ENCODE measurements around the gene TBXAS1.

Gene TBXAS1

DNA sequence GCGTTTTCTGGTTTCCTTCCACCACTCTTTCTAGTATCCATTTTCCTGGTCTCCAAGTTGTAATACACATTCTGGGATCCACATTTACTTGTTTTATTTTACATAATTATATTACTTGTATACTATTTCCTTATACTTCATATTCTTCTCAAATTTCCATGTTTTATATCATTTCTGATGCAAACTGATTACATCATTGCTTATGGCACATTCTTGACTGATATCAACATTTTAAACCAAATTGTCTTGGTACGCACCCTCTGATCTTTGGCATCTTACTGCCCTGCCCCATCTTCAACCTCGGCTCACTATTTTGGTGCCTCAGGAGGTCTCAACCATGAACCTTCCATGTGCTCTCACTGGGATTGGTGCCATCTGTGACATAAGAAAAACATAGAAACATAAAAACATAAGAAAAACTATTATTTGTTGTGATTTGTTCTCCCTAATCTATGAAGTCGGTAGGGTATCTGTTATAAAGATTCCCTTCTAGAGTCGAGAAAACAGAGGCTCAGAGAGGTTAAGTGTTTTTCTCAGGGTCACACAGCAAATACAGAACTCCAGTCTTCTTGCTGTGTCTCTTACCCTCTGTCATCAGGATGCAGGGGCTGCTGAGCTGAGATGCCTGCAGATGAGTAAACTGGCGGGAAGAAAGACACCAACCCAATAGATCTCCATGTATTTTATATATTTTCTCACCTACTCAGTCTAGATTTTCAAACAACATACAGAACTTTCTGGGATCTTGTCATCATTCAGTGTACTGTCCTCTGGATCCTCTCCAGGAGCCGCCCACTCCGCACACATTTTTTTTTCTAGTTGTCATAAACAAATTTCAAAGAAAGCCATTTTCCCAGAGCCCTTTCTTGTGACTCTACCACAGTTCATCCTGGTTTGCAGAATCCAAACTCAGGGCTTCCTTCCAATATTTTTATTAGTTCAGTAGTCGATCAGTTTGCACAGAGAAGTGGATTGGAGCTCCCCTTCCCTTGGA, 154.2 kb downstream of the TBXAS1 start:
- Histone ChIP-seq H3K27ac (ENCODE audit: low read depth, low read length, severe bottlenecking) (no peak overlapping the region), H3K4me3 (ENCODE audit: extremely low read depth, insufficient read depth, low read length, poor library complexity, severe bottlenecking) (no peak overlapping the region), H3K9me3 (ENCODE audit: control insufficient read depth, low read length) (no peaks in the 10 kb centered on the region), H3K4me1 (ENCODE audit: control insufficient read depth, insufficient read depth, low read length, poor library complexity, severe bottlenecking) (no peaks in the 10 kb centered on the region), H3K36me3 (ENCODE audit: control insufficient read depth, insufficient read depth, low read length) (no peaks in the 10 kb centered on the region)
- 95 to 100% methylated on average over 5 to 7 of the region's 9 CpGs for WGBS, 2 experiments (ENCODE audit: insufficient coverage in 2 of 2)

DNA sequence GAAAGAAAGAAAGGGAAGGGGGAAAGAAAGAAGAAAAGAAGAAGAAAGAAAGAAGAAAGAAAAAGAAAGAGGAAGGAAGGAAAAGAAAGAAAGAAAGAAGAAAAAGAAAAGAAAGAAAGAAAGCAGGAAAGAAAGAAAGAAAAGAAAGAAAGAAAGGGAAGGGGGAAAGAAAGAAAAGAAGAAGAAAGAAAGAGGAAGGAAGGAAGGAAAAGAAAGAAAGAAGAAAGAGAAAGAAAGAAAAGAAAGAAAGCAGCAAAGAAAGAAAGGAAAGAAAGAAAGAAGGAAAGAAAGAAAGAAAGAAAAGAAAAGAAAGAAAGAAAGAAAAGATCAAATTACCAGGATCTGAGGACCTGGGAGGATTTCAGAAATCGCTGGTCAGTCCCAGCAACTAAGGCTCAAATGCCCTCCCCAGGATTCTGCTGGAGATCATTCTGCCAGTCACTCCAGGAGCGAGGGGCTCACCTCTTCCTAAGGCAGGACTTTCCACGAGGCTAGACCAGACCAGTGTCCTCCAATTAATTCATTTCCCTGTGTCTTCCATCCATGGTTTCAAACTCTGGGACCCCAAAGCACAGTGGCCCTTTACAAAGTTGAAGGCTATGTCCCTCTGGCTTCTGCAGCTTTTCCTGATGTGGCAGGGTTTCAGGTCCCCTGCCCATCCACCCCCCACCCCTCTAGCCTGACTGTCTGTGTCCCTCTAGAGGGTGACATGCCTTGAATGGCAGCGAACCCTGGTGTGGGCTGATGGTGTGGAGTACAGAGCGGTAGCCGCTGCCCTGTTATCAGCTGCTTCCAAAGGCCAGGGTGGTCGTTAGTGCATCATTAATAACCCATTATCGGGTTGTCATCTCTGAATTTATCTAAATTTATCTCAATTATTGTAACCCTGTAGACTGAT, 155.8 kb downstream of the TBXAS1 start:
- 59 to 68% methylated on average over 3 of the region's 8 CpGs for WGBS, 2 experiments (ENCODE audit: insufficient coverage in 2 of 2)
- H3K27ac ChIP-seq (ENCODE audit: low read depth, low read length, severe bottlenecking), result no peak overlapping the region
- H3K4me3 ChIP-seq (ENCODE audit: extremely low read depth, insufficient read depth, low read length, poor library complexity, severe bottlenecking), result no peak overlapping the region
- H3K36me3 ChIP-seq (ENCODE audit: control insufficient read depth, insufficient read depth, low read length), result no peaks in the 10 kb centered on the region
- no peaks in the 10 kb centered on the region for H3K9me3 ChIP-seq (ENCODE audit: control insufficient read depth, low read length)
- no peaks in the 10 kb centered on the region for H3K4me1 ChIP-seq (ENCODE audit: control insufficient read depth, insufficient read depth, low read length, poor library complexity, severe bottlenecking)

DNA sequence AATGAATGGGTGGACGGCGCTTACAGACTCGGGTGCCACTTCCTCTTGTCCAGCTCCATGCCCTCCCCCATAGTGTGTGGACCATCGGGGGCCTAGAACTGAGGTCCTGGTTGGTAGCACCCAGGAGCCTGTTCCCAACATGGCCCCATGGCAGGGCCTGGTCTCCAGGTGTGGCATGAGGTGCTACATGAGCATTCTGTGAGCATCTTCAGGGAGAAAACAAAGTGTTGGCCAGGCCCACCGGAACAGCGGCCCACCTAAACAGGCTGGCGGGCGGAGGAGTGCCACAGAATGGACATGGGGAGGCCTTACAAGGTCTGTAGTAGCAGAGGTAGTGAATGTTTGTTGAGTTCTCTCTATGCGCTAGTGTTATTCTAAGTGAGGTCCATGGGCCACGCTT, 156.7 kb downstream of the TBXAS1 start:
- 96 to 98% methylated on average over 8 to 9 of the region's 10 CpGs for WGBS, 2 experiments (ENCODE audit: insufficient coverage in 2 of 2)

DNA sequence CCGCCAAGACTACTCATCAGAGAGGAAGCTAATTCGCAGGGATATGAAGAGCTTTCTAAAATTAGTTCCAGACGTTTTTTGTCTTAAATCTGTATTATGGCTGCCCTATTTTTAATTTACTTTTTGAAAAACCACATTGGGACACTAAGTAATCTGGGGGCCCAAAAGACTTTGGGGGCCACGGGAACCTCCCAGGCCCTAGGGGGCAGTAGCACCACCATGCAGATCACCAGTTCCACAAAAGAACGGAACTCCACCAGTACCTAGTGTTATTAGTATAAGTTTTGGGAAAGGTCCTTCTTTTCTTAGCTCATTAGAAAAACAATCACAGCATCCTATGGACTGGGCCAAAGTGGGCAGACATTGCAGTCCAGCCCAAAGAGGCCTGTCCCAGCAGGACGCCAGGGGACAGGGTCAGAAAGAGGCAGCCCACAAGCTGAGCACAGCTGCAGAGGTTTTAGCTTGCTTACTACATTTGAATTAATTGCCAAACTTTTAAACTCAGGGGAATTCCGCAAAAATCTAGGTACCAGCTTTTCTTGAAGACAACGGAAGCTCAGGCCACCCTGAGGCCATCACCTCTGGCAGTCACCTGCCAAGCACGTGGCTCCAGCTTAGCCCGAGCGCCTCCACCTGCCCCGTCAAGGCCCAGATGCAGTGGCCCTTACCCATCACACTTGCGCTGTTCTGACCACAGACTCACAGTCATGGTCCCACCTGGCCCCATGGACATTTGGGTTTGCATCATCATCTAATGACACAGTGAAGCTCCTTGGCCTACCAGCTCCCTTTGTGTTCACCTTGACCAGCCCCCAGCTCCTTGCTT, 158.8 kb downstream of the TBXAS1 start:
- H3K4me3 ChIP-seq (ENCODE audit: extremely low read depth, insufficient read depth, low read length, poor library complexity, severe bottlenecking), result no peak overlapping the region
- H3K9me3 ChIP-seq (ENCODE audit: control insufficient read depth, low read length), result no peaks in the 10 kb centered on the region
- H3K4me1 ChIP-seq (ENCODE audit: control insufficient read depth, insufficient read depth, low read length, poor library complexity, severe bottlenecking), result no peaks in the 10 kb centered on the region
- no peak overlapping the region for H3K27ac ChIP-seq (ENCODE audit: low read depth, low read length, severe bottlenecking)
- 84 to 87% methylated on average over 8 to 10 of the region's 13 CpGs for WGBS, 2 experiments (ENCODE audit: insufficient coverage in 2 of 2)
- no peaks in the 10 kb centered on the region for H3K36me3 ChIP-seq (ENCODE audit: control insufficient read depth, insufficient read depth, low read length)

More for the DNA sequence above, 156.7 kb downstream of the TBXAS1 start:
- no peaks in the 10 kb centered on the region for H3K36me3 ChIP-seq (ENCODE audit: control insufficient read depth, insufficient read depth, low read length)
- no peaks in the 10 kb centered on the region for H3K9me3 ChIP-seq (ENCODE audit: control insufficient read depth, low read length)
- H3K4me3 ChIP-seq (ENCODE audit: extremely low read depth, insufficient read depth, low read length, poor library complexity, severe bottlenecking), result no peak overlapping the region
- no peaks in the 10 kb centered on the region for H3K4me1 ChIP-seq (ENCODE audit: control insufficient read depth, insufficient read depth, low read length, poor library complexity, severe bottlenecking)
- H3K27ac ChIP-seq (ENCODE audit: low read depth, low read length, severe bottlenecking), result no peak overlapping the region

GRCh38 chr7:139989366-139990141, 160.5 kb downstream of the TBXAS1 start:
- Histone ChIP-seq H3K27ac (ENCODE audit: low read depth, low read length, severe bottlenecking) (no peak overlapping the region), H3K4me1 (ENCODE audit: control insufficient read depth, insufficient read depth, low read length, poor library complexity, severe bottlenecking) (peaks cover 3% of the 10 kb centered on the region), H3K36me3 (ENCODE audit: control insufficient read depth, insufficient read depth, low read length) (no peaks in the 10 kb centered on the region), H3K9me3 (ENCODE audit: control insufficient read depth, low read length) (no peaks in the 10 kb centered on the region), H3K4me3 (ENCODE audit: extremely low read depth, insufficient read depth, low read length, poor library complexity, severe bottlenecking) (no peak overlapping the region)
- 82 to 87% methylated on average over 12 of the region's 12 CpGs for WGBS, 2 experiments (ENCODE audit: insufficient coverage in 2 of 2)

DNA sequence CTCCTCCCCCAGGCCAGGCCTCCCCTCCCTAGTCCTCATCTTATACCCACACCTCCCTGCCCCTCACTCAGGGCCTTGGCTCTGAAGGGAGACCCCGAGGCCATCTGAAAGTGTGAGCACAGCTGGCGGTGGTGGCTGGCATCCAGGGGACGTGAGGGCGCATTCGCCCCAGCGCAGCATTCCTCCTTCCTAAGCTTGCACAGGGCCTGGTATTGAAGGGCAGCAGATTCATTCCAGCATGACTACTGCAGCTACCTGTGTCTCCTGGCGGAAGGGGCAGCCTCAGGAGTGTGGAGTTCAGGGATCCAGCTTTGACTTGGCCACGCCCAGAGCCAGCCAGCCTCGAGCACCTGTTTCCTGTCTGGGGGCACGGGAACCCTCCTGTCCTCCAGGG, 161.1 kb downstream of the TBXAS1 start:
- no peaks in the 10 kb centered on the region for H3K36me3 ChIP-seq (ENCODE audit: control insufficient read depth, insufficient read depth, low read length)
- H3K4me1 ChIP-seq (ENCODE audit: control insufficient read depth, insufficient read depth, low read length, poor library complexity, severe bottlenecking), result peaks cover 6% of the 10 kb centered on the region
- no peaks in the 10 kb centered on the region for H3K9me3 ChIP-seq (ENCODE audit: control insufficient read depth, low read length)
- H3K4me3 ChIP-seq (ENCODE audit: extremely low read depth, insufficient read depth, low read length, poor library complexity, severe bottlenecking), result no peak overlapping the region
- 97 to 98% methylated on average over 9 to 10 of the region's 10 CpGs for WGBS, 2 experiments (ENCODE audit: insufficient coverage in 2 of 2)
- no peak overlapping the region for H3K27ac ChIP-seq (ENCODE audit: low read depth, low read length, severe bottlenecking)

DNA sequence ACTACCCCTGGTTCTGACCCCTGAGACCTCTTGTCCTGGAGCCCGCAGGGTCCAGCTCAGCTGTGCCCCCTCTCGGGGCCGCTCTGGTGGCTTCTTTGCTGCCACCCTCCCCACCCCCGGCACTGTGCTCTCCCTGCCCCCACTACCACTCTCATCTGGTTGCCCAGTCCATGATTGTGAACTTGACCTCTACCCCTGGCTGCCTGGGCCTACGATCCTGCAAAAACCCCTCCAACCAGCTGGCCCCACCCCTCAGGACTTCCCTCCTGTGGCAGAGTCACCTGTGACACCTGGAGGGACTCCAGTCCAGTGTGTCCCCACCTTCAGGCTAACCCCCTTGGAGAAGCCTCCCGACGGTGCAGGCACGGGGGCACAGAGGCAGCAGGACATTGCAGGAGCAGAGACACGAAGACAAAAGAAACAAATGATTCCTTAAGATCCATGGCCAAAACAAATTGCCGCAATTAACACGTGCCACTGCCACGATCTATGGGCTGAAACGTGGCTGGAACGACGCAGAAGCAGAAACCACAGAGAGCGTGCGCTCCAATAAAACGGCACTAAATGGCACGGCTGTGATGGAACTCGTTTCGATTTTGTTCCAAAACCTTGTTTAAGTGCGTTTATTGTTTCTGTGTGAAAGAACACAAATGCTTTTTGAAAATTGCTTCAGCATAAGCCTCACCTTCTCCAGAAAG, 161.7 kb downstream of the TBXAS1 start:
- no peaks in the 10 kb centered on the region for H3K36me3 ChIP-seq (ENCODE audit: control insufficient read depth, insufficient read depth, low read length)
- no peaks in the 10 kb centered on the region for H3K9me3 ChIP-seq (ENCODE audit: control insufficient read depth, low read length)
- WGBS, 2 experiments (ENCODE audit: insufficient coverage in 2 of 2), result 94 to 97% methylated on average over 22 of the region's 22 CpGs

DNA sequence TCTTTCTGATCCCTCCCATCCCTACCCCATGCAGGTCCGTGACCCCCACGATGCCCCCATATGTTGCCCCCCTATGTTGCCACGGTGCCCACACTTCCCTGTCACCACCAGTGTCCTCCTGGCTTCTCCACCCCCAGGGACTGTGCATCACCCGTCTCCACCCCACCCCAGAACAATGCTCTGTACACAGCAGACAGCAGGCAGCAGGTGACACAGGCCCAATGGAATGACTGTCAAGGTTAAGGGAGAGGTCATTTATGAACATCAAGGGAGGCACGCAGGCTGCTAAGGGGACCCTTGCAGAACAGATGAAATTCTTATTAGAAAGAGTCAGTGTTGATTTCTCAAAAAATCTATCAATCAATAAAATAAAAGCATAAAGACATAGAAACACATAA, 162.2 kb downstream of the TBXAS1 start:
- Histone ChIP-seq H3K4me3 (ENCODE audit: extremely low read depth, insufficient read depth, low read length, poor library complexity, severe bottlenecking) (no peak overlapping the region), H3K4me1 (ENCODE audit: control insufficient read depth, insufficient read depth, low read length, poor library complexity, severe bottlenecking) (peaks cover 6% of the 10 kb centered on the region), H3K9me3 (ENCODE audit: control insufficient read depth, low read length) (no peaks in the 10 kb centered on the region), H3K36me3 (ENCODE audit: control insufficient read depth, insufficient read depth, low read length) (no peaks in the 10 kb centered on the region), H3K27ac (ENCODE audit: low read depth, low read length, severe bottlenecking) (no peak overlapping the region)
- 100% methylated on average over 1 of the region's 5 CpGs for WGBS, 2 experiments (ENCODE audit: insufficient coverage in 2 of 2)

More for the DNA sequence above, 161.7 kb downstream of the TBXAS1 start:
- Histone ChIP-seq H3K4me1 (ENCODE audit: control insufficient read depth, insufficient read depth, low read length, poor library complexity, severe bottlenecking) (peaks cover 6% of the 10 kb centered on the region), H3K27ac (ENCODE audit: low read depth, low read length, severe bottlenecking) (no peak overlapping the region), H3K4me3 (ENCODE audit: extremely low read depth, insufficient read depth, low read length, poor library complexity, severe bottlenecking) (no peak overlapping the region)

DNA sequence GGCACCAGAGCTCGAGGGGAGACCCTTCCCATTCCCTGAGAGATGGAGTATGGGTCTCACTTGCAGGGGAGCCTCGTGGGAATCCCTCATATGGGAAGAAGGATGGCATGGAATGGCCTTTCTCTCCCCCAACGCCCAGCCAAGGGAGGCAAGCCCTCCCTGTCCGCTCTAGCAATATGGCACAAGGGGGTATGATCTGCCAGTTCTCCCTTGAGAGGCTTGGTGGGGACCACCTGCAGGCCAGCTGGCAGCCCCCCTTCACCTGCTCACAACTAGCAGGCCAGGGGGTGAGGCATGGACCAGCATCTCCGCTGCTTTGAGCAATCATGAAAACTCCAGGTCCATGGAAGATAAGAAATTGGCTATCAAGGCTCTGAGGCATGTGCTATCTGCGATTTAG, 162.8 kb downstream of the TBXAS1 start:
- no peak overlapping the region for H3K27ac ChIP-seq (ENCODE audit: low read depth, low read length, severe bottlenecking)
- peaks cover 6% of the 10 kb centered on the region for H3K4me1 ChIP-seq (ENCODE audit: control insufficient read depth, insufficient read depth, low read length, poor library complexity, severe bottlenecking)
- no peaks in the 10 kb centered on the region for H3K36me3 ChIP-seq (ENCODE audit: control insufficient read depth, insufficient read depth, low read length)
- no peak overlapping the region for H3K4me3 ChIP-seq (ENCODE audit: extremely low read depth, insufficient read depth, low read length, poor library complexity, severe bottlenecking)
- WGBS, 2 experiments (ENCODE audit: insufficient coverage in 2 of 2), result 74 to 94% methylated on average over 4 of the region's 6 CpGs
- no peaks in the 10 kb centered on the region for H3K9me3 ChIP-seq (ENCODE audit: control insufficient read depth, low read length)
